ENCODE results near the gene RASSF3.

- TF ChIP-seq, protein P1, sequence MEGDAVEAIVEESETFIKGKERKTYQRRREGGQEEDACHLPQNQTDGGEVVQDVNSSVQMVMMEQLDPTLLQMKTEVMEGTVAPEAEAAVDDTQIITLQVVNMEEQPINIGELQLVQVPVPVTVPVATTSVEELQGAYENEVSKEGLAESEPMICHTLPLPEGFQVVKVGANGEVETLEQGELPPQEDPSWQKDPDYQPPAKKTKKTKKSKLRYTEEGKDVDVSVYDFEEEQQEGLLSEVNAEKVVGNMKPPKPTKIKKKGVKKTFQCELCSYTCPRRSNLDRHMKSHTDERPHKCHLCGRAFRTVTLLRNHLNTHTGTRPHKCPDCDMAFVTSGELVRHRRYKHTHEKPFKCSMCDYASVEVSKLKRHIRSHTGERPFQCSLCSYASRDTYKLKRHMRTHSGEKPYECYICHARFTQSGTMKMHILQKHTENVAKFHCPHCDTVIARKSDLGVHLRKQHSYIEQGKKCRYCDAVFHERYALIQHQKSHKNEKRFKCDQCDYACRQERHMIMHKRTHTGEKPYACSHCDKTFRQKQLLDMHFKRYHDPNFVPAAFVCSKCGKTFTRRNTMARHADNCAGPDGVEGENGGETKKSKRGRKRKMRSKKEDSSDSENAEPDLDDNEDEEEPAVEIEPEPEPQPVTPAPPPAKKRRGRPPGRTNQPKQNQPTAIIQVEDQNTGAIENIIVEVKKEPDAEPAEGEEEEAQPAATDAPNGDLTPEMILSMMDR (IDR thresholded peaks at IDR 0.05), result no peak
- TF ChIP-seq POLR2A (IDR thresholded peaks at IDR 0.05), result no peak
- TF ChIP-seq EP300 (IDR thresholded peaks at IDR 0.05), result no peak
- no peak for TF ChIP-seq POLR2AphosphoS5 (IDR thresholded peaks at IDR 0.05)
These were observed 123.6 kb downstream of the RASSF3 start for GRCh38 chr12:64733857-64734256.

Measured in sigmoid colon (tissue), 4 donors.